Mucosa of gallbladder (tissue), 1 donor: ENCODE measurements around the gene MTPN. TPM values are rescaled to one million over a fixed set of nuclear protein-coding genes. Genes with fewer than 3 reads are reported as not detected.

Experiments
- DNase-seq: peaks from one replicate; pipeline ENCODE4 v3.0.0-alpha.2; 2020; ENCODE audit warnings: low spot score
- total RNA-seq: library from RNA; stranded (reverse); gene quantifications from one replicate; pipeline ENCODE4 v1.2.1, GENCODE V29; 2021
- donor health status: DM: no; HTN: no; CAD: no.

Gene MTPN
- total RNA-seq, 1 donor from 2014 or later: 110 TPM

- no peak for DNase-seq
These were observed 4.9 kb upstream of the MTPN start for GRCh38 chr7:135981958-135982646.

- DNase-seq: no peak
These were observed 3.6 kb upstream of the MTPN start for GRCh38 chr7:135980665-135981180.

GRCh38 chr7:135980012-135980551 is 2.9 kb upstream of the MTPN start:
- no peak for DNase-seq

GRCh38 chr7:135979471-135980011 is 2.4 kb upstream of the MTPN start:
- no peak for DNase-seq

- DNase-seq: no peak
These were observed 1.5 kb upstream of the MTPN start for GRCh38 chr7:135978624-135979023.

- no peak for DNase-seq
These were observed 545 bp upstream of the MTPN start for GRCh38 chr7:135977742-135978066.

GRCh38 chr7:135976312-135977006 is 700 bp downstream of the MTPN start:
- DNase-seq: peak; percentile 10

GRCh38 chr7:135975166-135975565 is 2.0 kb downstream of the MTPN start:
- no peak for DNase-seq

- DNase-seq: no peak
These were observed 2.5 kb downstream of the MTPN start for GRCh38 chr7:135974667-135975066.

GRCh38 chr7:135971366-135971725 is 5.8 kb downstream of the MTPN start:
- DNase-seq: no peak

GRCh38 chr7:135970682-135971365 is 6.3 kb downstream of the MTPN start:
- no peak for DNase-seq

- no peak for DNase-seq
These were observed 7.1 kb downstream of the MTPN start for GRCh38 chr7:135970045-135970444.

GRCh38 chr7:135966341-135967043 is 10.7 kb downstream of the MTPN start:
- no peak for DNase-seq

- no peak for DNase-seq
These were observed 11.6 kb downstream of the MTPN start for GRCh38 chr7:135965602-135966001.

- no peak for DNase-seq
These were observed 12.4 kb downstream of the MTPN start for GRCh38 chr7:135964791-135965190.

- no peak for DNase-seq
These were observed 12.9 kb downstream of the MTPN start for GRCh38 chr7:135964274-135964673.

GRCh38 chr7:135962802-135963201 is 14.4 kb downstream of the MTPN start:
- no peak for DNase-seq

- no peak for DNase-seq
These were observed 16.3 kb downstream of the MTPN start for GRCh38 chr7:135960709-135961451.

- no peak for DNase-seq
These were observed 17.4 kb downstream of the MTPN start for GRCh38 chr7:135959646-135960363.

- no peak for DNase-seq
These were observed 19.0 kb downstream of the MTPN start for GRCh38 chr7:135958173-135958572.
